A673 (cell line): ENCODE data around the gene FBLN1. TPM values are rescaled to one million over a fixed set of nuclear protein-coding genes. Genes with fewer than 3 reads are reported as not detected.

ENCODE experiments used
- BruUV-seq: library from RNA; stranded (reverse); fragments of 400-500 nt; replicated peaks from 2 replicates; lab custom pipeline; 2021; lab: Mats Ljungman, UMichigan
- CTCF ChIA-PET: fragments of 300-600 bp; sonication (Branson Sonifier 250); formaldehyde crosslinking; loops from one replicate; lab custom pipeline; 2022; ENCODE audit warnings: antibody characterized with exemption; lab: Charles Lee
- POLR2A ChIA-PET: fragments of 300-600 bp; sonication (Branson Sonifier 250); formaldehyde crosslinking; loops from one replicate; lab custom pipeline; 2022; ENCODE audit warnings: antibody characterized with exemption; ENCODE audit not compliant: low non-redundant PET; lab: Charles Lee
- DNase-seq: peaks from one replicate; pipeline ENCODE4 v3.0.0-alpha.2; 2015; ENCODE audit warnings: low spot score
- H3K27ac ChIP-seq: fragments of 200-600 bp; sonication (generic); 2 replicates; pipeline ENCODE4 v1.5.1; 2016; ENCODE audit warnings: mixed run types, low read depth, mild to moderate bottlenecking, mixed read lengths, antibody characterized with exemption, low read length; ENCODE audit not compliant: poor library complexity, severe bottlenecking
- H3K27me3 ChIP-seq: fragments of 200-600 bp; sonication (generic); replicated peaks from 2 replicates; pipeline ENCODE4 v1.6.1; 2017; ENCODE audit warnings: mixed run types, low read depth, mild to moderate bottlenecking, mixed read lengths, antibody characterized with exemption, low read length; ENCODE audit not compliant: insufficient read depth, poor library complexity
- H3K36me3 ChIP-seq: fragments of 200-600 bp; sonication (generic); 2 replicates; pipeline ENCODE4 v1.6.1; 2016; ENCODE audit warnings: mixed run types, mild to moderate bottlenecking, mixed read lengths, antibody characterized with exemption, low read length; ENCODE audit not compliant: insufficient read depth, poor library complexity, severe bottlenecking
- H3K4me1 ChIP-seq: fragments of 200-600 bp; sonication (generic); 2 replicates; pipeline ENCODE4 v1.6.1; 2017; ENCODE audit warnings: mixed run types, mild to moderate bottlenecking, mixed read lengths, antibody characterized with exemption, low read length; ENCODE audit not compliant: insufficient read depth, poor library complexity, severe bottlenecking
- H3K4me3 ChIP-seq: fragments of 200-600 bp; sonication (generic); 2 replicates; pipeline ENCODE4 v1.5.1; 2016; ENCODE audit warnings: low read depth, mixed run types, mild to moderate bottlenecking, mixed read lengths, low read length; ENCODE audit not compliant: poor library complexity, severe bottlenecking
- H3K9me3 ChIP-seq: fragments of 200-600 bp; sonication (generic); 2 replicates; pipeline ENCODE4 v1.6.1; 2016; ENCODE audit warnings: mixed run types, low read depth, mild to moderate bottlenecking, mixed read lengths, antibody characterized with exemption, low read length; ENCODE audit not compliant: poor library complexity, severe bottlenecking
- CTCF ChIP-seq: fragments of 300-800, 200-600 bp; sonication (generic); conservative IDR thresholded peaks from 2 replicates; pipeline ENCODE4 v1.5.1; 2017; ENCODE audit warnings: low read depth, mild to moderate bottlenecking, antibody characterized with exemption, low read length, moderate library complexity, mixed read lengths
- EZH2 ChIP-seq: fragments of 200-600 bp; sonication (generic); IDR thresholded peaks from 2 replicates; pipeline ENCODE4 v1.6.1; 2017; ENCODE audit warnings: borderline replicate concordance, low read depth, mild to moderate bottlenecking, mixed read lengths, antibody characterized with exemption, low read length; ENCODE audit not compliant: poor library complexity, severe bottlenecking
- intact Hi-C: fragments of 100-400 bp; cut with micrococcal nuclease; formaldehyde crosslinking; loops from one replicate; pipeline ENCODE4 v1.10.0; 2022; ENCODE audit not compliant: unreplicated experiment
- total RNA-seq: library from RNA; stranded (reverse); gene quantifications from 2 replicates; pipeline ENCODE4 v1.2.3, GENCODE V29; 2021

Gene FBLN1
- total RNA-seq, 1 experiment from 2014 or later = 96.4 TPM

- no peak for DNase-seq
- Histone ChIP-seq H3K36me3 (no peaks in the 10 kb centered on the region), H3K9me3 (no peaks in the 10 kb centered on the region), H3K27ac (peak overlapping the region; percentile 84), H3K27me3 (no peaks in the 10 kb centered on the region), H3K4me3 (peak overlapping the region; percentile 72), H3K4me1 (peaks cover 34% of the 10 kb centered on the region)
- BruUV-seq = no TSS peak
- TF ChIP-seq CTCF (no peak), EZH2 (no peak)
- intact Hi-C loops = no loop called here
- ChIA-PET CTCF (interaction anchor here (1.1 kb wide), 1 partner anchor 50 kb away, joined by 3 read pairs; no protein-coding TSS in a partner anchor), POLR2A (no interaction called here)
Observed at GRCh38 chr22:45503816-45504372, 1.2 kb downstream of the FBLN1 start.

GRCh38 chr22:45504373-45505341 is 2.0 kb downstream of the FBLN1 start:
- CTCF ChIA-PET = interaction anchor here (1.1 kb wide), 1 partner anchor 50 kb away, joined by 3 read pairs; no protein-coding TSS in a partner anchor
- no peak for TF ChIP-seq CTCF
- no peak for TF ChIP-seq EZH2
- peaks cover 34% of the 10 kb centered on the region for H3K4me1 ChIP-seq
- no peaks in the 10 kb centered on the region for H3K36me3 ChIP-seq
- H3K27me3 ChIP-seq = no peaks in the 10 kb centered on the region
- peak overlapping the region; percentile 84 for H3K27ac ChIP-seq
- DNase-seq = peak; percentile 71
- intact Hi-C loops = no loop called here
- BruUV-seq = no TSS peak
- POLR2A ChIA-PET = no interaction called here
- peak overlapping the region; percentile 72 for H3K4me3 ChIP-seq
- no peaks in the 10 kb centered on the region for H3K9me3 ChIP-seq

- no TSS peak for BruUV-seq
- no peak for DNase-seq
- Histone ChIP-seq H3K27ac (no peak overlapping the region), H3K4me1 (peaks cover 42% of the 10 kb centered on the region), H3K9me3 (no peaks in the 10 kb centered on the region), H3K36me3 (no peaks in the 10 kb centered on the region), H3K27me3 (no peaks in the 10 kb centered on the region), H3K4me3 (no peak overlapping the region)
- intact Hi-C loops = no loop called here
- POLR2A ChIA-PET = interaction anchor here (0.7 kb wide), 1 partner anchor 523 kb away, joined by 3 read pairs; no protein-coding TSS in a partner anchor
- no peak for TF ChIP-seq EZH2
- TF ChIP-seq CTCF = no peak
- CTCF ChIA-PET = no interaction called here
Observed at GRCh38 chr22:45505991-45506747, 3.5 kb downstream of the FBLN1 start.
